ENCODE measurements around the gene SUGP2. TPM values are rescaled to one million over a fixed set of nuclear protein-coding genes. Genes with fewer than 3 reads are reported as not detected.

The SUGP2 gene
- total RNA-seq, 1 donor: 41.5 TPM

- no peaks in the 10 kb centered on the region for H3K4me1 ChIP-seq (ENCODE audit: insufficient read depth, low read length)
- no peaks in the 10 kb centered on the region for H3K27me3 ChIP-seq (ENCODE audit: insufficient read depth, low read length)
- H3K4me3 ChIP-seq (ENCODE audit: low read length): no peak overlapping the region
These were observed 40.2 kb downstream of the SUGP2 start for GRCh38 chr19:18993115-18993514.

GRCh38 chr19:18992696-18993095 lies 40.6 kb downstream of the SUGP2 start:
- Histone ChIP-seq H3K4me1 (ENCODE audit: insufficient read depth, low read length) (no peaks in the 10 kb centered on the region), H3K4me3 (ENCODE audit: low read length) (no peak overlapping the region), H3K9me3 (ENCODE audit: low read depth, low read length) (no peaks in the 10 kb centered on the region), H3K27me3 (ENCODE audit: insufficient read depth, low read length) (no peaks in the 10 kb centered on the region)

More at GRCh38 chr19:18993115-18993514, 40.2 kb downstream of the SUGP2 start:
- no peaks in the 10 kb centered on the region for H3K9me3 ChIP-seq (ENCODE audit: low read depth, low read length)

GRCh38 chr19:18991468-18991867 lies 41.8 kb downstream of the SUGP2 start:
- H3K4me1 ChIP-seq (ENCODE audit: insufficient read depth, low read length): peaks cover 3% of the 10 kb centered on the region
- no peak overlapping the region for H3K4me3 ChIP-seq (ENCODE audit: low read length)
- H3K9me3 ChIP-seq (ENCODE audit: low read depth, low read length): no peaks in the 10 kb centered on the region

GRCh38 chr19:18991006-18991405 lies 42.3 kb downstream of the SUGP2 start:
- no peaks in the 10 kb centered on the region for H3K27me3 ChIP-seq (ENCODE audit: insufficient read depth, low read length)
- peaks cover 7% of the 10 kb centered on the region for H3K4me1 ChIP-seq (ENCODE audit: insufficient read depth, low read length)
- H3K9me3 ChIP-seq (ENCODE audit: low read depth, low read length): no peaks in the 10 kb centered on the region
- no peak overlapping the region for H3K4me3 ChIP-seq (ENCODE audit: low read length)

More at GRCh38 chr19:18991468-18991867, 41.8 kb downstream of the SUGP2 start:
- H3K27me3 ChIP-seq (ENCODE audit: insufficient read depth, low read length): no peaks in the 10 kb centered on the region

GRCh38 chr19:18990128-18990708 lies 43.1 kb downstream of the SUGP2 start:
- H3K27me3 ChIP-seq (ENCODE audit: insufficient read depth, low read length): no peaks in the 10 kb centered on the region
- H3K4me1 ChIP-seq (ENCODE audit: insufficient read depth, low read length): peaks cover 15% of the 10 kb centered on the region
- H3K4me3 ChIP-seq (ENCODE audit: low read length): no peak overlapping the region
- no peaks in the 10 kb centered on the region for H3K9me3 ChIP-seq (ENCODE audit: low read depth, low read length)

- H3K9me3 ChIP-seq (ENCODE audit: low read depth, low read length): no peaks in the 10 kb centered on the region
- peaks cover 24% of the 10 kb centered on the region for H3K4me1 ChIP-seq (ENCODE audit: insufficient read depth, low read length)
- no peak overlapping the region for H3K4me3 ChIP-seq (ENCODE audit: low read length)
- H3K27me3 ChIP-seq (ENCODE audit: insufficient read depth, low read length): no peaks in the 10 kb centered on the region
These were observed 44.0 kb downstream of the SUGP2 start for GRCh38 chr19:18989316-18989715.

GRCh38 chr19:18987456-18987855 lies 45.9 kb downstream of the SUGP2 start:
- no peak overlapping the region for H3K4me3 ChIP-seq (ENCODE audit: low read length)
- H3K9me3 ChIP-seq (ENCODE audit: low read depth, low read length): no peaks in the 10 kb centered on the region
- no peaks in the 10 kb centered on the region for H3K27me3 ChIP-seq (ENCODE audit: insufficient read depth, low read length)
- peaks cover 33% of the 10 kb centered on the region for H3K4me1 ChIP-seq (ENCODE audit: insufficient read depth, low read length)

- no peak overlapping the region for H3K4me3 ChIP-seq (ENCODE audit: low read length)
- H3K27me3 ChIP-seq (ENCODE audit: insufficient read depth, low read length): no peaks in the 10 kb centered on the region
- H3K4me1 ChIP-seq (ENCODE audit: insufficient read depth, low read length): peaks cover 33% of the 10 kb centered on the region
- H3K9me3 ChIP-seq (ENCODE audit: low read depth, low read length): no peaks in the 10 kb centered on the region
These were observed 48.1 kb downstream of the SUGP2 start for GRCh38 chr19:18985257-18985656.

GRCh38 chr19:18984251-18984650 lies 49.1 kb downstream of the SUGP2 start:
- Histone ChIP-seq H3K4me1 (ENCODE audit: insufficient read depth, low read length) (peaks cover 33% of the 10 kb centered on the region), H3K9me3 (ENCODE audit: low read depth, low read length) (no peaks in the 10 kb centered on the region), H3K27me3 (ENCODE audit: insufficient read depth, low read length) (no peaks in the 10 kb centered on the region), H3K4me3 (ENCODE audit: low read length) (no peak overlapping the region)

- H3K4me3 ChIP-seq (ENCODE audit: low read length): no peak overlapping the region
- H3K27me3 ChIP-seq (ENCODE audit: insufficient read depth, low read length): no peaks in the 10 kb centered on the region
- H3K4me1 ChIP-seq (ENCODE audit: insufficient read depth, low read length): peaks cover 38% of the 10 kb centered on the region
- no peaks in the 10 kb centered on the region for H3K9me3 ChIP-seq (ENCODE audit: low read depth, low read length)
These were observed 50.6 kb downstream of the SUGP2 start for GRCh38 chr19:18982669-18983068.

GRCh38 chr19:18980432-18981020 lies 52.8 kb downstream of the SUGP2 start:
- Histone ChIP-seq H3K27me3 (ENCODE audit: insufficient read depth, low read length) (no peaks in the 10 kb centered on the region), H3K9me3 (ENCODE audit: low read depth, low read length) (no peaks in the 10 kb centered on the region), H3K4me3 (ENCODE audit: low read length) (no peak overlapping the region), H3K4me1 (ENCODE audit: insufficient read depth, low read length) (peaks cover 26% of the 10 kb centered on the region)

GRCh38 chr19:18978616-18979015 lies 54.7 kb downstream of the SUGP2 start:
- Histone ChIP-seq H3K9me3 (ENCODE audit: low read depth, low read length) (no peaks in the 10 kb centered on the region), H3K4me1 (ENCODE audit: insufficient read depth, low read length) (peaks cover 21% of the 10 kb centered on the region), H3K27me3 (ENCODE audit: insufficient read depth, low read length) (no peaks in the 10 kb centered on the region), H3K4me3 (ENCODE audit: low read length) (no peak overlapping the region)

GRCh38 chr19:18975869-18976268 lies 57.4 kb downstream of the SUGP2 start:
- no peaks in the 10 kb centered on the region for H3K27me3 ChIP-seq (ENCODE audit: insufficient read depth, low read length)
- peaks cover 46% of the 10 kb centered on the region for H3K4me1 ChIP-seq (ENCODE audit: insufficient read depth, low read length)
- H3K4me3 ChIP-seq (ENCODE audit: low read length): no peak overlapping the region
- H3K9me3 ChIP-seq (ENCODE audit: low read depth, low read length): no peaks in the 10 kb centered on the region

- Histone ChIP-seq H3K4me1 (ENCODE audit: insufficient read depth, low read length) (peaks cover 54% of the 10 kb centered on the region), H3K9me3 (ENCODE audit: low read depth, low read length) (no peaks in the 10 kb centered on the region), H3K27me3 (ENCODE audit: insufficient read depth, low read length) (no peaks in the 10 kb centered on the region), H3K4me3 (ENCODE audit: low read length) (no peak overlapping the region)
These were observed 58.3 kb downstream of the SUGP2 start for GRCh38 chr19:18975011-18975410.

GRCh38 chr19:18972851-18973250 lies 60.5 kb downstream of the SUGP2 start:
- Histone ChIP-seq H3K4me1 (ENCODE audit: insufficient read depth, low read length) (peaks cover 68% of the 10 kb centered on the region), H3K27me3 (ENCODE audit: insufficient read depth, low read length) (no peaks in the 10 kb centered on the region), H3K9me3 (ENCODE audit: low read depth, low read length) (no peaks in the 10 kb centered on the region), H3K4me3 (ENCODE audit: low read length) (no peak overlapping the region)

- H3K4me1 ChIP-seq (ENCODE audit: insufficient read depth, low read length): peaks cover 73% of the 10 kb centered on the region
- no peaks in the 10 kb centered on the region for H3K27me3 ChIP-seq (ENCODE audit: insufficient read depth, low read length)
- no peaks in the 10 kb centered on the region for H3K9me3 ChIP-seq (ENCODE audit: low read depth, low read length)
- no peak overlapping the region for H3K4me3 ChIP-seq (ENCODE audit: low read length)
These were observed 61.0 kb downstream of the SUGP2 start for GRCh38 chr19:18972301-18972811.

Data from mononuclear cell (primary cell).